Stomach (tissue), 4 donors: Measurements from ENCODE around the gene FUOM.

ENCODE experiments used
- POLR2A ChIP-seq, 4 donors: fragments of 450-650 bp; IDR thresholded peaks; one replicate each; pipeline ENCODE4 v1.6.1; 2016; ENCODE audit warnings: antibody characterized with exemption in 4 of 4, control low read depth in 2 of 4, mild to moderate bottlenecking in 1 of 4, moderate library complexity in 1 of 4
- POLR2AphosphoS5 ChIP-seq, 3 donors: sonication (generic); formaldehyde crosslinking; IDR thresholded peaks; one replicate each; pipeline ENCODE4 v1.6.1; 2016; ENCODE audit warnings: antibody characterized with exemption in 3 of 3
- TF ChIP-seq, protein P1 (sequence below), 7 experiments: fragments of 450-650 bp in 4 of 7; fragments of 200-600 bp in 3 of 7; sonication (generic) in 3 of 7; IDR thresholded peaks; one replicate each; pipeline ENCODE4 v1.5.1; 2016 to 2019; ENCODE audit warnings: antibody characterized with exemption in 7 of 7, control low read depth in 2 of 7, mild to moderate bottlenecking in 1 of 7

- TF ChIP-seq POLR2A (IDR thresholded peaks at IDR 0.05): no peak
- TF ChIP-seq, protein P1, sequence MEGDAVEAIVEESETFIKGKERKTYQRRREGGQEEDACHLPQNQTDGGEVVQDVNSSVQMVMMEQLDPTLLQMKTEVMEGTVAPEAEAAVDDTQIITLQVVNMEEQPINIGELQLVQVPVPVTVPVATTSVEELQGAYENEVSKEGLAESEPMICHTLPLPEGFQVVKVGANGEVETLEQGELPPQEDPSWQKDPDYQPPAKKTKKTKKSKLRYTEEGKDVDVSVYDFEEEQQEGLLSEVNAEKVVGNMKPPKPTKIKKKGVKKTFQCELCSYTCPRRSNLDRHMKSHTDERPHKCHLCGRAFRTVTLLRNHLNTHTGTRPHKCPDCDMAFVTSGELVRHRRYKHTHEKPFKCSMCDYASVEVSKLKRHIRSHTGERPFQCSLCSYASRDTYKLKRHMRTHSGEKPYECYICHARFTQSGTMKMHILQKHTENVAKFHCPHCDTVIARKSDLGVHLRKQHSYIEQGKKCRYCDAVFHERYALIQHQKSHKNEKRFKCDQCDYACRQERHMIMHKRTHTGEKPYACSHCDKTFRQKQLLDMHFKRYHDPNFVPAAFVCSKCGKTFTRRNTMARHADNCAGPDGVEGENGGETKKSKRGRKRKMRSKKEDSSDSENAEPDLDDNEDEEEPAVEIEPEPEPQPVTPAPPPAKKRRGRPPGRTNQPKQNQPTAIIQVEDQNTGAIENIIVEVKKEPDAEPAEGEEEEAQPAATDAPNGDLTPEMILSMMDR (IDR thresholded peaks at IDR 0.05): no peak
- peak in 1 of 3 donors; percentile 21 for TF ChIP-seq POLR2AphosphoS5 (IDR thresholded peaks at IDR 0.05)
Measured at GRCh38 chr10:133309100-133309719, 48.6 kb downstream of the FUOM start.
